Upper lobe of left lung (tissue), 4 donors: ENCODE data around the gene CHST8.

ENCODE experiments used
- EP300 ChIP-seq, 4 donors: sonication (generic); formaldehyde crosslinking; IDR thresholded peaks; one replicate each; pipeline ENCODE4 v1.5.1; 2017; ENCODE audit warnings: antibody characterized with exemption in 4 of 4, control low read depth in 2 of 4
- POLR2A ChIP-seq, 4 donors: fragments of 450-650 bp; IDR thresholded peaks; one replicate each; pipeline ENCODE4 v1.5.1; 2016 to 2017; ENCODE audit warnings: antibody characterized with exemption in 4 of 4, mild to moderate bottlenecking in 2 of 4
- TF ChIP-seq, protein P1 (sequence below), 6 experiments: fragments of 450-650 bp in 4 of 6; fragments of 200-600 bp in 2 of 6; sonication (generic) in 2 of 6; IDR thresholded peaks; one replicate each; pipeline ENCODE4 v1.5.1; 2016 to 2019; ENCODE audit warnings: antibody characterized with exemption in 6 of 6

DNA sequence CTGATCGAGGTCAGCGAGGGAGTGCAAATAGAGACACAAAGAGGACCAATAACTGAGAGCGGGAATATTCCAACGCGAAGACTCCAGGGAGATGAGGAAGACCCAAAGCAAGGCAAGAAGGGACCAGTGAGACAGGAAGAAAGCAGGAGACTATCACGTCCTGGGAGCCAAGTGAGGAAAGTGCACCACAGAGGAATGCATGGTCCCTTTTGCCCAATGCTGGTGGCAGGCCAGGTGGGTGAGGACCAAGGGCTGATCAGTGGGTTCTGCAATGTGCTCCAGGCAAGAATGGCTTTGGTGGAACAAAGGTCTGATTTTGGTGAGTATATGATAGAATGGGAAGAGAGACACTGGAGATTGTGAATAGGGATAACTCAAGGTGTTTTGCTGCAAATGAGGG lies 25.4 kb downstream of the CHST8 start:
- TF ChIP-seq, protein P1, sequence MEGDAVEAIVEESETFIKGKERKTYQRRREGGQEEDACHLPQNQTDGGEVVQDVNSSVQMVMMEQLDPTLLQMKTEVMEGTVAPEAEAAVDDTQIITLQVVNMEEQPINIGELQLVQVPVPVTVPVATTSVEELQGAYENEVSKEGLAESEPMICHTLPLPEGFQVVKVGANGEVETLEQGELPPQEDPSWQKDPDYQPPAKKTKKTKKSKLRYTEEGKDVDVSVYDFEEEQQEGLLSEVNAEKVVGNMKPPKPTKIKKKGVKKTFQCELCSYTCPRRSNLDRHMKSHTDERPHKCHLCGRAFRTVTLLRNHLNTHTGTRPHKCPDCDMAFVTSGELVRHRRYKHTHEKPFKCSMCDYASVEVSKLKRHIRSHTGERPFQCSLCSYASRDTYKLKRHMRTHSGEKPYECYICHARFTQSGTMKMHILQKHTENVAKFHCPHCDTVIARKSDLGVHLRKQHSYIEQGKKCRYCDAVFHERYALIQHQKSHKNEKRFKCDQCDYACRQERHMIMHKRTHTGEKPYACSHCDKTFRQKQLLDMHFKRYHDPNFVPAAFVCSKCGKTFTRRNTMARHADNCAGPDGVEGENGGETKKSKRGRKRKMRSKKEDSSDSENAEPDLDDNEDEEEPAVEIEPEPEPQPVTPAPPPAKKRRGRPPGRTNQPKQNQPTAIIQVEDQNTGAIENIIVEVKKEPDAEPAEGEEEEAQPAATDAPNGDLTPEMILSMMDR (IDR thresholded peaks at IDR 0.05) = no peak
- TF ChIP-seq POLR2A (IDR thresholded peaks at IDR 0.05) = no peak
- no peak for TF ChIP-seq EP300 (IDR thresholded peaks at IDR 0.05)
